Stimulated activated CD8-positive, alpha-beta memory T cell treated with anti-CD3 and anti-CD28 coated beads, Interleukin-15, amount 100 ng/mL, for 1 hour (primary cell): ENCODE measurements around the gene NDUFS1.
A peak's percentile ranks its signal among the peaks of the same experiment; 100 is the strongest.
"Not testable (repeated sequence)": the region's sequence is repeated elsewhere in the genome, so short reads cannot be mapped to it uniquely, and the experiment has no call there.

Experiments used
- DNase-seq: peaks from one replicate; pipeline ENCODE4 v3.0.0-alpha.2; 2020; ENCODE audit warnings: low read depth

Gene NDUFS1

GRCh38 chr2:206159346-206160124 lies at the start of gene NDUFS1, which contains the start of gene EEF1B2:
NDUFS1 (minus strand) TSS chr2:206159444; CDS start chr2:206153678, 5,766 bp downstream.
EEF1B2 (plus strand) TSS chr2:206159895; CDS start chr2:206159980, 85 bp downstream.
- DNase-seq = peak; percentile 93

- DNase-seq = no peak
These were observed 49.7 kb upstream of the NDUFS1 start for GRCh38 chr2:206208900-206209299.

- DNase-seq = not testable (repeated sequence)
These were observed 48.1 kb upstream of the NDUFS1 start for GRCh38 chr2:206207316-206207715.

- no peak for DNase-seq
These were observed 45.5 kb upstream of the NDUFS1 start for GRCh38 chr2:206204710-206205109.

GRCh38 chr2:206203331-206203730 lies 44.1 kb upstream of the NDUFS1 start:
- DNase-seq = no peak

- DNase-seq = no peak
These were observed 43.2 kb upstream of the NDUFS1 start for GRCh38 chr2:206202446-206202845.

- no peak for DNase-seq
These were observed 42.0 kb upstream of the NDUFS1 start for GRCh38 chr2:206201075-206201848.

GRCh38 chr2:206198677-206199076 lies 39.4 kb upstream of the NDUFS1 start:
- DNase-seq = no peak

- no peak for DNase-seq
These were observed 34.6 kb upstream of the NDUFS1 start for GRCh38 chr2:206193671-206194357.

GRCh38 chr2:206192157-206192556 lies 32.9 kb upstream of the NDUFS1 start:
- no peak for DNase-seq

GRCh38 chr2:206190689-206191088 lies 31.4 kb upstream of the NDUFS1 start:
- DNase-seq = no peak

GRCh38 chr2:206190111-206190510 lies 30.9 kb upstream of the NDUFS1 start:
- no peak for DNase-seq

- no peak for DNase-seq
These were observed 30.4 kb upstream of the NDUFS1 start for GRCh38 chr2:206189691-206190090.

- not testable (repeated sequence) for DNase-seq
These were observed 22.3 kb upstream of the NDUFS1 start for GRCh38 chr2:206181526-206181925.

GRCh38 chr2:206176901-206177300 lies 17.7 kb upstream of the NDUFS1 start:
- DNase-seq = no peak

- no peak for DNase-seq
These were observed 16.9 kb upstream of the NDUFS1 start for GRCh38 chr2:206176121-206176520.

GRCh38 chr2:206173147-206173546 lies 13.9 kb upstream of the NDUFS1 start:
- no peak for DNase-seq

GRCh38 chr2:206171624-206172397 lies 12.6 kb upstream of the NDUFS1 start:
- not testable (repeated sequence) for DNase-seq

- not testable (repeated sequence) for DNase-seq
These were observed 9.0 kb upstream of the NDUFS1 start for GRCh38 chr2:206168230-206168629.

GRCh38 chr2:206164261-206164862 lies 5.1 kb upstream of the NDUFS1 start:
- DNase-seq = no peak

GRCh38 chr2:206163251-206163880 lies 4.1 kb upstream of the NDUFS1 start:
- DNase-seq = no peak
